Measurements from ENCODE around the gene KSR2.
"Not testable (repeated sequence)": the region's sequence is repeated elsewhere in the genome, so short reads cannot be mapped to it uniquely, and the experiment has no call there.

KSR2 gene

DNA sequence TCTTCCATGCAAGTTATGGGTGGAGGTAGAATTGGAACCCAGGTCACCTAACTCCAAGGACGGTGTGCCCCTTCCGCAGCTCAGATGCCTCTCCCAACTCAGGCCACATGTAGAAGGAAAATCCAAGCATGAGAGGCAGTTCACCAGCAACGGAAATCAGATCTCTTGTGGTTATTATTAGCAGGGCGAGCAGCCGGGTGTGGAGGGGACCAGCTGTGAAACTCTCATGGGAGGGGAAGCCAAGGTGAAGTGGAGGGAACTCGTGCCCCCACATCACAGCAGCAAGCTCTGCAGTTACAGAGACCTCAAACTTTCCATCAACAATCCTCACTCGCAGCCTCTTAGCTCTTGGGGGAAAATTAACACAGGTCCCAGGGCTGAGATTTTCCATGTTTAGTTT is 79.7 kb downstream of the KSR2 start:
- no peak for DNase-seq

DNA sequence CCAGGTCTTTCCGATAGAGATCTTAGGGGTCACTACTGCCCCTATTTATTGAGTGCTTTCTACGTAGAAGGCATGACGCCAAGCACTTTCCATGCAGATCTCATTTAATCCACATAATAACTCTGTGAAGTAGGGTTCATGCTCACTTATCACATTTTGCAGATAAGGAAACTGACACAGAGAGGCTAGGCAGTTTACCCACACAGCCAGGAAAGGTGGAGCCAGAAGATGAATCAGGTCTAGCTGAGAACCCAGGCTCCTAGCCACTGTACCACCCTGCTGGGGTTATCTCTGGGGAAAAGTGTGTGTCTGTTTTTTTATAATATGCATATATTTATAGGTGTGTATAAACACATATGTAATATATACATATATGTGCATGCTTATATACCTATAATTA is 83.6 kb downstream of the KSR2 start:
- DNase-seq = no peak

DNA sequence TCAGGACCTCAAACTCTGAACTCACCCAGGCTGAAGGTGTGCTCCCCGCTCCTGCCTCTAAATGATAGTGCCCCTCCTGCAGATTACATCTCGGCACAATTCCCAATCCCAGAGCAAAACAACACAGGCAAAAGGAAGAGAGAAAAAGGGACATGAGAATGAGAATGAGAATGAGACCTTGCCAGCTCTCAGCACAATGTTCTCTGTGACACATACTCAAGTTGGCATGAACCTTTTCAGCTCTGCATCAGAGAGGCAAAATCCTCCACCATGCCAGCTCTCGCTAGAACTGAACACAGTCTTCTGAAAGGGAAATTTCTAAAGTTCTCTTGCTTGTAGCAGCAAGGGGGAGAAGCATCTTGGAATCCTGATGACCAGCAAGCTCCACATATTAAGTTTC is 84.6 kb downstream of the KSR2 start:
- no peak for DNase-seq

DNA sequence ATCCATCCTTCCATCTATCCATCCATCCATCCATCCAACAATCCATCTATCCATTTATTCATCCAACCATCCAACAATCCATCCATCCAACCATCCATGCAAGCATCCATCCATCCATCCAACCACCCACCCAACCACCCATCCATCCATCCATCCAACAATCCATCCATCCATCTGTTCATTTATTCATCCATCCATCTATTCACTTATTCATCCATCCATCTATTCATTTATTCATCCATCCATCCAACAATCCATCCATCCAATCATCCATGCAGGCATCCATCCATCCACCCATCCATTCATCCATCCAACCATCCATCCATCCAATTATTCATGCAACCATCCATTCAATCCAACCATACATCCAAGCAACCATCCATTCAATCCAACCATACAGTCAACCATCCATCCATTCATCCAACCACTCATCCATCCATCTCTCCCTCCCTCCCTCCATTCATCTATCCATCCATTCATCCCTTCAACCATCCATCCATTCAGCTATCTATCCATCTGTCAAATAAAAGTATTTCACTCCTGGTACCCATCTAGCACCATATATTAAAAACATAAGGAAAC is 86.1 kb downstream of the KSR2 start:
- no peak for DNase-seq

DNA sequence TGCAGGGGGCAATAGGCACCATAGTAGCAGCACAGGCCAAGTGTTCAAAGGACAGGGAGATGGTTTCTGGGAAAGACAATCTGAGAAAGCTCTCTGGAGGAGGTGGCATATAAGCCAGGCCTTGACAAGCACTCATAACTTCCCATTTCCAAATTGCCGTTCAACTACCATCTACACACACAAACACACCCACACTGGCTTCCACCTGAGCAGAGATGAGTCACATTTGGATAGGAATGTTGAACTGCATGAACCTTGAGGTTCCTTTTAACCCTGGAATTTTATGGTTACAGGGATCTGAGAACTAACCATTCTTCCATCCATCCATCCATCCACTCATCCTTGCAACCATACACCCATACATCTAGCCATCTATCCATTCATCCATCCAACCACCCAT is 86.6 kb downstream of the KSR2 start:
- no peak for DNase-seq

DNA sequence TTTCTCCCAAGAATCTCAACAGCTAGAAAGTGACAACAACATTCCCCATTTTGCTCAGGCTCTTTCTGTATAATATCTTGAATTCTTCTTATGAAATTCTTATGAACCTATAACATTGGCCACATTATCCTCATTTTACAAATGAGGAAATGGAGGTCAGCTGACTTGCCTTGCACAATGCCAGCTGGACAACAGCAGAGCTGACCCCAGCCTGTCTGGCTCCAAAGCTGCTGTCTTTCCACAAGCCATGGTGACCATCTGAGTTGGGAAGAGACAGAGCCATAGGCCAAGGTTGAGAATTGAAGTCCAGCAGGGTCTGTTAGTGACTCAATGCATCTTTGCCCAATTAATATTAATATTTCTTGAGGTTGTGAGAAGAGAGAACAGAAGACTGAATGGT is 87.3 kb downstream of the KSR2 start:
- no peak for DNase-seq

DNA sequence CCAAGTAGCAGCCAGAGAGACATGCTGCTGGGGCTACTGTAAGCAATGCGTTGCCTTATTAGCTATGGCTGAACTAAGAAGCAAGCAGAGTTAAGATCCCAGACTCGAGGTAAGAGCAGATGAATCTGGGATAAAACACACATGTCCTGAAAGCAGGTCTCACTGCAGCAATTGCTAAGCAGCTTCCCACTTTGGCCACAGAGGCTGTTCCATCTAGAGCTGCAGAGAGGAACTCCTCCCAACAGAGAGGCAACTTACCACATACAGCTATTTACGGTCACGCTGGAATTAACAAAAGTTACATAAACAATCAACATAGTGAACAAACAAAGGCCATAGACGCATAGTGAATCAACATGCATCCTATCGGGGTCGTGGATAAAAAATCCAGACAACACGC is 90.2 kb downstream of the KSR2 start:
- peak; percentile 27 for DNase-seq

DNA sequence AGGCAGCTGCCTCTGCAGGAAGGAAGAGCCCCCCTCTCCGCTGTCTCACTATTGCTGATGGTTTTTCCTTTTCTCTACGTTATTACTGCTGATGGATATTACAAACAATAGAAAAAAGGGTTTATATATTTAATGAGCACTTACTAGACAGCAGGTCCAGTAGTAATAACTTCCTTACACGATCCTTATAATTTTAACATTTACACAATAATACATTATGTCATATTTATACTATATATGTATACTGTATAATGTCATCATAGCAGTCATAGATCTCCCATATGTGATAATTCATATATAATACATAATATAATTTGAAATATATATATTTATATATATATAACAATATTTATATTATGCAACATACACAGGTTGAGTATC is 92.4 kb downstream of the KSR2 start:
- DNase-seq = no peak

DNA sequence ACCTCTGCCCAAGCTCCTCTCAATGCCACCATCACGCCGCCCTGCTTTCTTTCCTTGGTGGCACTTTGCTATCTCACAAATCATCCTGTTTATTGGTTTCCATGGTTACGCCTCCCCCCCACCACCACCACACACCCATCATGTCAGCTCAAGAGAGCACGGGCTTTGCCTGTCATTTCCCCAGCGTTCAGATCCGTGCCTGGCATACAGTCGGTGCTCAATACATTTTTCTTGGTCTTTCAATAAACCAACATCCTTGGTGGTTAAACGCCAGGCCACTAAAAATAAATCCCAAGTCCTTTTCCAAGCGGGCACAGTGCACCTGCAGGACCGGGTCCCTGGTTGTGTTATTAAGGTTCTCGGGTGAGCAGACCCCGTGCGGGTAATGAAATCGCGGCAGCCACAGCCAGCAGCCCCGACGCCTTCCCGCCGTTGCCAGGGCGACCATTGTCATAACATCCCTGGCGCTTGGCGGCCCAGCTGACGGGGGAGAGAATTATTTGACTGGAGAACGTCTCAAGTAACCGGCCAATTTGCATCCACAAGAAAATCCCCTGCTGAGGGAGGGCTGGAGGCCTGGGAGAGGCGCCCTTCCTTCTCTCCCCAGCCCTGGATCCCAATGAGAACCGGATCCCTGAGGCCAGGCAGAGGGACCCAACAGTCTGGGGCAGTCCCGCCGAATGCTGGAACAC is 92.9 kb downstream of the KSR2 start:
- DNase-seq = peak; percentile 93

DNA sequence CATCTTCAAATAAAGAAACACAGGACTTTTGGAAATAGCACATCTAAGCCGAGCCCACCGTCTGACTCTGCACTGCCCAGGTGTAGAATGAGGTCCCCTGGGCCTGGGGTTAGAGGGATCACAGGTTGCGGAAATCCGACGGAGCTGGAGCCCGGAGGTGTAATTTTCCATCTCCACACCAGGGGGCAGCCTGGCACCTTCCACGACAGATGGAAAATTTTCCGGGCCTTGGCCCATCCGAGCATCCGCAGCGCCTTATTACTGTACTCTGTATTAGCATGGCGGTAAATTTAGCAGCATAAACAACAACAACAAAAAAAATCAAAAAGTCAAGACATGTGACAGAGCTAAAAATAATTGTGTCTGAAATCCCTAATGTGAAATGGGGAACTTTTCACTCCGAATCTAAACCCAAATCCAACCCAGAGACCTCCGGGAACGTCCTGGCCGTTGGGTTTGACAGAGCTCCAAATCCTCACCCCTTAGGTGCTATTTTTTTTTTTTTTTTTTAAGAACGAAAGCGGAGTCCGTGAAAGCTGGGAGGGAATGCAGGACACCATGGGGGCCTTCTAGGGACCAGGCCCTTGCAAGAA is 93.9 kb downstream of the KSR2 start:
- peak; percentile 94 for DNase-seq

DNA sequence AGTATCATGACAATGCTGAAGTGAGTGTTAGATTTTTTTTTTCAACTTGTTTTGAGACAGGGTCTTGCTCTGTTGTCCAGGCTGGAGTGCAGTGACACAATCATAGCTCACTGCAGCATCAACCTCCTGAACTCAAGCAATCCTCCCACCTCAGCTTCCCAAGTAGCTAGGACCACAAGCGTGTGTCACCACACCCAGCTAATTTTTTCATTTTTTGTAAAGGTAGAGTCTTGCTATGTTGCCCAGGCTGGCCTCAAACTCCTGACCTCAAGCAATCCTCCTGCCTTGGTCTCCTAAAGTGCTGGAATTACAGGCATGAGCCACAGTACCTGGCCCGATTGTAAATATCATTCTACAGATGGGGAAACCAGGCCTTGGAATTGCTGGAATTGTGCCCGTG is 94.6 kb downstream of the KSR2 start:
- DNase-seq = not testable (repeated sequence)

DNA sequence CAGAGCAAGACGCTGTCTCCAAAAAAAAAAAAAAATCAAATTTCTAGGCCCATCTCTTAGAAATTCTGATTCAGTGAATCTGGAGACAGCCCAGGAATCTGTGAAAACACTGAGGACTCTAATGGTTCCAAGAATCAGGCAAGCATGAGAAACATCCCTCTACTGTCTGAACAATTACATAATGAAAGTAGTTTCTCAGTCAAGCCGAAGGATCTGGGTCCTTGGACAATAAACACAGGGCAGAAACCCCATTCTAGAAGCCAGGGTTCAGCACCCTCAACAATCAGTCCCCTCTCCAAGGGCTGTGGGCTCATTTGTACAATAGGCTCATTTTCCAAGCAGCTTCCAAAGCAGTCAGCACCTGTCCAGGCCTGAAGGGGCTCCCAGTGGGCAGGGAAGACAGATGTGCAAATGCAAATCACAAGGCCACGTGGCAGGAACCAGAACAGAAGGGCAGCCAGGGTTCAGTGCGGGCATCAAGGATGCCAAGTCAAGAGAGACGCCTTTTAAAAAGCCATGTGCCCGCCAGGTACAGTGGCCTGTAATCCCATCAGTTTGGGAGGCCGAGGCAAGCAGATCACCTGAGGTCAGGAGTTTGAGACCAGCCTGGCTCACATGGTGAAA is 96.1 kb downstream of the KSR2 start:
- no peak for DNase-seq

DNA sequence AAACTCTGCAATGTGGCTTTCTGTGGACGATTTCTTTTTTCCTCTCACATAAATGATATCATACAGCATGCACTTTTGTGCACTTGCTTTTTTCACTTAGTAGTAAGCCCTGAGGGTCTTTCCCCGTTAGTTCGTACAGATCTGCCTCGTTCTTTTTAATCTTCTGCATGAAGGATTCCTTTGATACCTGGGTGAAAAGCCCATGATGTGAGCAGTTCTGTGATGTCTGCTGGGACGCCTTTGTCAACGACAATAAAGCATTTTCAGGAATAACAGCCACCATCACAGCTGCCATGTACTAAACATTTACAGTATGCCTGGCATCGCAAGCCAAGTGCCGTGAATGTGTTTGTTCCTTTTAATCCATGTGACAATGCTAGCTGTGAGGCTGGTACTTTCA is 99.2 kb downstream of the KSR2 start:
- DNase-seq = no peak

DNA sequence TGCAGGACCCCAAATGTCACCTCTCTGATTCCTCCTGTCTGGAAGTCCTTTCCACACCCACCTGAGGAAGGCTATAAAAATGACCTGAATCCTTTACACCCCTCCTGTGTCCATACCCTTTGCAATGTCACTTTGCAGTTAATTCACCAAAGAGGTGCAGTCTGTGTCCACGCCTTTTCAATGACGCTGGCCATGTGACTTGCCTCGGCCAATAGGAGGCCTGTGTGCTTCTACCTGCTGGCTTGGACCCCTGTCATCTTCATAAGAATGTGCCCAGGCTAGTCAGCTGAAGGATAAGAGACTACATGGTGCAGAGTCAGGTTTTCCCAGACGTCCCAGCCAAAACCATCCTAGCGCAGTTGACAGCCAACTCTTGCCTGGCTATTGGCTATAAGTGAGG is 101.4 kb downstream of the KSR2 start:
- DNase-seq = no peak

DNA sequence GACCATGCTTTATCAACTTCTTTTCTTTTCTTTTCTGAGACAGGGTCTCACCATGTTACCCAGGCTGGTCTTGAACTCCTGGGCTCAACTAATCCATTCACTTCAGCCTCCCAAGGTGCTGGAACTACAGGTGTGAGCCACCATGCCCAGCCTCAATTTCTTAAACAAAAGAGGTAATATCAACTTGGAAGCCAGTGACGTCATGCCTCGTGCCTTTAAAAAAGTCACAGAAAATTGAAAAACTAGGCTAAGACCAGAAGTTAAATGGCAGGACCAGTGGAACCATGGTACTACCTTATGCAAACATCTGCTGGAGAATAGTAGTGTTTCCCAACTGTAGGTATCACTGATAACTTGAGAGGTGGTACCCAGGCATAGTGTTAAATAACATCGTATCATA is 103.3 kb downstream of the KSR2 start:
- no peak for DNase-seq

DNA sequence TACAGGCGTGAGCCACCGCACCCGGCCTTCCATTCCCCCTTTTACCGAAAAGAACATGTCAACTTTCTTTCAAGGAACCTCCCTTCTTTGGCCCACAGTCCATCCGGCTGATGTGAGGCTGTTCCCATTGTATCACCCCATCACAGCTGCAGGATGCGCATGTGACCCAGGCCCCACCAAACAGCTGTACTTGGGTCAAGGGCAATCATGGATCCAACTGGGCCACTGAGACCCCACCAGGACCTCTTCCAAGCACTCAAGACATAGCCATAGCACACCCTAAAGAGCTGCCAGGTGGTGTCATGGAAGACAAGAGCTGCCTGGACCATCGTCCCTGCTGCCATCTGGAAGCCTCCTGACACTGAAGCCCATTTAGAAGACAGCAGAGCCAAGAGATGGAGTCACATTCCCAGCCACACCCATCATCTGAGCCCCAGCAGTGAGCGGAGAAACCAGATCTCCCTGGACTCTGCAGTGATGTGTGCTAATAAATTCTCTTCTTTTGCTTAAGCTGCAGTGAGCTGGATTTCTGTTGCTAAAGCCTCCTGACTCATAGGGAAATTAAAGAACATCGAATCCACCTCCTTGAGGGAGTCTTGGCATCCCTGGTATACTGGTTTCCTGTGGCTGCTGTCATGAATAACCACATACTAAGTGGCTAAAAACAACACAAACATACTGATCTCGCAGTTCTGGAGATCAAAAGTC is 105.6 kb downstream of the KSR2 start:
- no peak for DNase-seq

DNA sequence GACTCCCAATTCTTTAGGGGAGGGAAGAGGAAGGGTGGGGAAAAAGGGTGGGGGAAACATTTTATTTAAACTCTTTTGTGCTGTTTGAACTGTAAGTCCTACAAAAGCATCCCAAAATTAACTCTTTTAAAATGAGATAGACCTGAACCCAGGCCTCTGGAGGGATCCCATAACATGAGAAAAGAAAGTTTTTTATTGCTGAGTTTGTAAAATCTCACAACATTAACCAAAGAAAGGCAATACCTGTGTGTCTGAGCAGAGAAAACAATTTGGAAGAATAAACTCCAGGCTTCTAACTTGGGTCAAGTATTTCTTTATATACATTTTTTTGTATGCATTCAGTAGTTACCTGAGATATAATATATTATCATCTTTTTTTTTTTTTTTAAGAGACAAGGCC is 107.1 kb downstream of the KSR2 start:
- DNase-seq = no peak

DNA sequence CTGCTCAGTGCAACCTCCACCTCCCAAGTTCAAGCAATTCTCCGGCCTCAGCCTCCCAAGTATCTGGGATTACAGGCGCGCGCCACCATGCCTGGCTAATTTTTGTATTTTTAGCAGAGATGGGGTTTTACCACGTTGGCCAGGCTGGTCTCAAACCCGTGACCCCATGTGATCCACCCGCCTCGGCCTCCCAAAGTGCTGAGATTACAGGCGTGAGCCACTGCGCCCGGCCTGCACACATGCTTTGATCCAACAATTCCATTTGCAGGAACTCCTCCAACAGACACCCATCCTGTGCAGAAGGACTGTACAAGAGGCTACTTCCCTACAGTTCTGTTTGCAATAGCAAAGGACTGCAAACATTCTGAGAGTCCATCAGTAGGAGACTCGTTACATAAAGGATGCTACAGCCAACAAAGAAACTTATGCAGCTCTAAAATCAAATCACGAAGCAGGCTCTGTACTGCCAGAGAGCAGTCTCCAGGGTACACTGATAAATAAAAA is 108.0 kb downstream of the KSR2 start:
- not testable (repeated sequence) for DNase-seq

DNA sequence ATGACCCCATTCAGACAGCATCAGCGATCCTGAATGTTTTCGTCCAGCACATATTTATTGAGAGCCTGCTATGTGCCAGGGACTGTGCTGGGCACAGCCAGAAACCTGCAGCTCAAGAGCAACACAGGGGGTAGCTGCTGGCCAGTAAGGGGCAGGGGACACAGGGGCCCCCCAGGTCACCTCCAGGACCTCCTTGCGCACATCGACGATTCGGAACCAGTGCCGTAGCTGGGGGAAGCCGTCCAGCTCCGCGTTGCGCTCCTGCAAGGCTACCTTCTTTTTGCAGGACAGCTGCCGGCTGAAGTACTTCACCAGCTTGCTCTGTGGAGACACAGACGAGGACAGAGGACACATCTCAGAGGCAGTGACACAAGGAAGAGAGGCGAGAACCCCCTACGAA is 108.7 kb downstream of the KSR2 start:
- DNase-seq = no peak

DNA sequence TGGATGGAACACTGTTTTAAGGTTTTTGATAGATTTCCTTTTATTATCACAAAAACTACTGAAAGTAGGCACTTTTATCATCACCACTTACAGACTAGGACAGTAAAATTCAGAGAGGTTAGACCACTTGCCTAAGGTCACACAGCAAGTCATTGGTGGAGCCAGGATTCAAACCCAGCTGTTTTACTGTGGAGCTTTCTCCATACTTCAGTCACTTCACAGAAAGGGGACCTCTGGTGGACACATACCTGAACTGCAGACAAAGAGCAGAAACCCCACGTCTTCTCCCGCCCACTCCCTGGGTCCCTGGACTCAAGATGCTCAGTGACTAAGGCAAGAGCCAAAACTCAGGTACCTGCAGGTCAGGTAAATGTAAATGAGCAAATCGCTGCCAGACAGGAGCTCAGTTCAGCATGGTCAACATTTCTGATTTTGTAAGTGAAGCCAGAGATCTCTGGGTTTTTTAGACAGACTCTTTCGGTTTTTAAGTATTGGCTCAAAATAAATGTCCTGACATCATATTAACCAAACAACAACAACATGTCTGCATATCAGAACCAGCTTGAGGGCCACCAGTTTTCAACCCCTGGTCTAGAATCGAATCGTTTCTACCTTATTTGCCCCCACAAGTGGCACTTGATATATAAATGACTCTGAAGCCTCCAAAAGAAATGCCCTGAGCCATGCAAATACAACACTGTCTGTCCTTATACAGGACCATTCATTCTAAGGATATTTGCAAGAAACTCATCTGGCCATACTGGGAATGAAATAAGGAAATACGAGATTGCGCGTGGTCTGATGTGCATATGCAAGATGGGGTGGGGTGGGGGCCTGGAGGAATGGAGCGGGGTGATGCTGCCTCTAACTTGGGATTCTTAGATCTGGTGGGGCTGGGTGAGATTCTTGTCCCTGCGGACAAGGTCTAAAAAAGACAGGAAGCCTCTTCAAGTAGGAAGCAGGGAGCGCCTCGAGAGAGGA is 110.9 kb downstream of the KSR2 start:
- peak; percentile 64 for DNase-seq

DNA sequence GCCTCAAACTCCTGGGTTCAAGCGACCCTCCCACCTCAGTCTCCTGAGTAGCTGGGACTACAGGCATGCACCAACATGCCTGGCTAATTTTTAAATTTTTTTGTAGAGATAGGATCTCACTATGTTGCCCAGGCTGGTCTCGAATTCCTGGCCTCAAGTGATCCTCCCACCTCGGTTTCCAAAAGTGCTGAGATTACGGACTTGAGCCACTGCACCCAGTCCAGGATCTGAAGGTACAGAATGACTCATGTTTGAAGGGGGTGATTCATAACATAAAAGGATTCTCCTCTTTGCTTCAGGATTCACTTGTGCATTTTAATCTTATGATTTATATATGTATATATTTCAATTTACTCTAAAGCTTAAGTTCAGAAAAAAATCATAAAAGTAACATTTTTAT is 111.7 kb downstream of the KSR2 start:
- DNase-seq = not testable (repeated sequence)

DNA sequence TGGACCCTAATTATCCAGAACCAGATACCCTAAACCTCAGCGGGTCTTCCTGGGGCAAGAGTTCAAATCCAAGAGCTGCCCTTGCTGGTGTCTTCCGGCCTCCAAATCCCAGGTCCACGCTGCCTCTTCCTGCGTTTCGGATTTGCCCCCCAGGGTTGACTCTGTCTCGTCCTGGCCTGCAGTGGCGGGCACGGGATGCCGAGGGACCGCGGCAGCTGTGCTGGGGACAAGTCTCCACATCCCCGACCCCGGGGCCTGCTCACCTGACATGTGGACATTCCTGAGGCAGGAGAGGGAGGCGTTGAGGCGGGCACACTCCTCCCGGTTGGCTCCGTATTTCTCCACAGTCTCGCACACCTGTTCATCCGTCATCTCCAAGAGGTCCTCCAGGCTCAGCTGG is 113.6 kb downstream of the KSR2 start:
- no peak for DNase-seq

Data from eye (tissue), 1 donor.